Glomerular endothelial cell (primary cell): ENCODE data around the gene SNAP29. TPM values are rescaled to one million over a fixed set of nuclear protein-coding genes. Genes with fewer than 3 reads are reported as not detected.
A peak's percentile ranks its signal among the peaks of the same experiment; 100 is the strongest.

ENCODE experiments used
- DNase-seq: peaks from one replicate; pipeline ENCODE4 v3.0.0-alpha.2; 2011; ENCODE audit warnings: low read depth, low spot score; ENCODE audit errors: extremely low read depth
- total RNA-seq: library from RNA; depleted of rRNA; stranded (reverse); fragments of >200 nt; gene quantifications from 2 replicates; pipeline ENCODE4 v1.2.3, GENCODE V29; 2015

Gene SNAP29
- total RNA-seq, 1 donor from 2014 or later: 30.9 TPM

GRCh38 chr22:20865875-20866445, 7.2 kb downstream of the SNAP29 start:
- no peak for DNase-seq

DNA sequence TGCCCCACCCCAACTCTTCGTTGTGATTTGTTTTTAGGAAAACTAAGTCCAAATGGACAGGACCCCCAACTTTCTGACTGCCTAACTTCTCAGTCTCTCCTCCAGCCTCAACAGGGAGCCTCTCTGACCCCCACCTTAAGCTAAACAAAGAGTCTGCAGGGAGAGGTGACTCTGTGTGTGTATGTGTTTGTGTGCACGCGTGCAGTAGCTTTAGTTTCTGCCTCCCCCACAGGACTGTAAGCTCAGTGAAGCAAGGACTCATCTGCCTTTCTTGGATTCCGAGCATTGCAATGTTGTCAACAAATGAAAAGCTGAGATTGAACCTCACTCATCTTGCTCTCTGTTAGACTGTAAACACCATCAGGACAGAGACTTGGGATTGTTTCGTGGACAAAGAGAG, 7.9 kb downstream of the SNAP29 start:
- DNase-seq: no peak

DNA sequence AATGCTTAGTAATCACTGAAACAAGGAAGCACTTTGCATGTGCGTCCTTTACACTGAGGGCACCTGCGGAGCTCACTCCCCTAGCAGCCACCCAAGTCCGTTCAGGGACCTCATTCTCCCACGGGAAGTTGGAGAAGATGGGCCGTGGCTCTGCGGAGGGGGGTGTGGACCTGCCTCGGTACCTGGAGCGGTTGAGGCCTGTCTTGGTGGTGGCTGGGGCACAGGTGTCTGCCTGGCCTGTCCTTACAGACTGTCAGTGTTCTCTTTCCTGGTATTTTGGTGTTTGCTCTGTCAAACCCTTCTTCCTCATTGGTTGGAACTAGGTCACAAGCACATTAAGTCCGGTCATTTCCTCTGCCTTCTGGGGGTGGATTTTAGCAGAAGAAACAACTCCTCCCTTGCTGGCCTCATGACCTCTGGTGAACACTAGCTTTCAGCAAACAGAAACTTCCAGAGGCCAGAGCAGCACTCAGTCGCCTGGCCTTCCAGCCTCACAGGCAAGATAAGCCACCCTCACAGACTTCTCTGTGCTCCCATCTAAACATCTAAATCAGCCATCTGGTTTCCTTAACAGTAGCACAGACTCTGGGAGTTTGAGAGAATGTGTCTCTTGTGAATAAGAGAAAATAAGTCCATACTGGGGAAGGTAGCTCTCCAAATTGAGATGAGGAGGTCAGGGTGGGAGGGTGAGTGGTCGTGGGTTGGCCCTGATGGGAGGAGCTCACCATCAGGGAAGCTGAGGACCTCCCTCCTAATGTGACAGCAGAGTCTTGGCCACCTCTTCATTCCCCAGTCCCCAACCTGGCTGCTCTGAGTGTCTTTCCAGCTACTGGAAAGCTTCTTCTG, 8.6 kb downstream of the SNAP29 start:
- DNase-seq: no peak

- DNase-seq: no peak
Measured at GRCh38 chr22:20868025-20868962, 9.5 kb downstream of the SNAP29 start.

DNA sequence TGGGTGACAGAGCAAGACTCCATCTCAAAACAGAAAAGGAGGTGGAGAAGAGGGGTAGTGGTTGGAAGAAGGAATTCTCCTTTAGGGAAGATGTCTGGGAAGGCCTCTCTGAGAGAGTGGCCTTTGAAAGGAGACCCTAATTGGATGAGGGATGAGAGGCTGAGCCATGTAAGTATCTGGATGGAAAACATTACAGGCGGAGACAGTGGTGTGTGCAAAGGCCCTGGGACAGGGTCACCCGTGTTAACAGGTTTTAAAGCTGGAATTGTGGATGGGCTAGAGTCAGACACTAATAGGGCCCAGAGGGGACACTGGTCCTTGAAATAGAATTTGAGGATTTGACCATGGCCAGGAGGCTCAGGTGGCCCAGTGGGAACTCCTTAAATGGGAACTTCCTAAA, 10.4 kb downstream of the SNAP29 start:
- DNase-seq: no peak

DNA sequence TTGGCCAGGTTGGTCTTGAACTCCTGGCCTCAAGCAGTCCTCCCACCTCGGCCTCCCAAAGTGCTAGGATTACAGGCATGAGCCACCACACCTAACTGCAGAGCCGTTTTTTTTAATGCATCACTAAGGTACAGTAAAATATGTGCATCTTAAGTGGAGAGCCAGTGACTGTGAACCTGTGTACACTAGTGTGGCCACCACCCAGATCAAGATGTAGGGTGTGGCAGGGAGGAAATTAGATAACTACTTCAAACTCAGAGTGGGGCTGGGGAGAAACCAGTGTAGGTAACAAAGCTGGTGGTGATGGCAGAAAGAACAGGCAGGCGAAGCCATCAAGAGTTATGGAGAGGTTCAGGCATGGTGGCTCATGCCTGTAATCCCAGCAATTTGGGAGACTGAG, 14.4 kb downstream of the SNAP29 start:
- no peak for DNase-seq

DNA sequence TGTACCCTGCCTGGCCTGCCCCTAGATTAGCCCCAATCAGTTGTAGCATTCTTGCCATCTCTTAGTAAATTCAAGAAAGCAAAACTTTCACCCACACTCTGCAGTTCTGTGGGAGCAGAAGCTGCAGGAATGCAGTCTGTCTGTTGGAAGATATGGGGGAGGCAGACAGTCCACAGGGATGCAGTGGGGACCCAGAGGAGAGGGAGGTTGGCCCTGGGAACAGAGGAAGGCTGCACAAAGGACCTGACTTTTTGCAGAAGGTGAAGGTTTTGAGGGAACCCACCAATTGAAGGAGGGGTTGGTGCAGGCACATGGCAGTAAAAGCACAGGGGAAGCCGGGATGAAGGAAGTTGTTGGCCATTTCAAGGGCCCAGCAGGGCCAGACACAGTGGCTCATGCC, 16.5 kb downstream of the SNAP29 start:
- DNase-seq: no peak

DNA sequence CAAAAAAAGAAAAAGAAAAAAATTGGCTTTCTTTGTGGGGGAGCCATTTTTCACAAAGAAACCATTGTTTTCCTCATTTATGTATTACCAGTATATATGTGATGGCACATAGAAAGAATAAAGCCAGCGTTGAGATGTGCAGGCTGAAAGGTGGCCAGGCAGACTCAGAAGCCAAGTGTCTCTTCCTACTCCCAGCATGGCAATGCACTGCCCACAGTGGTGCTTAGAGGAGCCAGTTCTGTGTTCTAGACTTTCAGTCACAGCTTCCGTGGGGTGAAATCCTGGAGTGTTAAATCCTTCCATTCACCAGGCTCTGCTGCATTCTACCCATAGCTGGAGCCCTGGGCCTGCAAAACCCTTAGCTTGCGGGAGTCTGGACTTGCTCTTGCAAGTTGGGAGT, 18.9 kb downstream of the SNAP29 start:
- DNase-seq: no peak

DNA sequence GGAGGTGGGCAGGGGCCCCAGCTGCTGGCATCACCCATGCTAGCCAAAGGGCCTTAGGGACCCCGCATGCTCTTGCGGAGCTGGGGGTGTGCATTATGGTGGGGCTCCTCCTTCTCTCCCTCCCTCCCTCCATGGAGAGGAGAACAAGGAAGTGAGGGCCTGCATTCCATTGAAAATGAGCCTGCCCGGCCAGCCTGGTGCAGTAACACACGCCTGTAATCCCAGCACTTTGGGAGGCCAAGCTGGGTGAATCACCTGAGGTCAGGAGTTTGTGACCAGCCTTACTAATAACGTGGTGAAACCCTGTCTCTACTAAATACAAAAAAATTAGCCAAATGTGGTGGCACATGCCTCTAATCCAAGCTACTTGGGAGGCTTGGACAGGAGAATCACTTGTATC, 22.4 kb downstream of the SNAP29 start:
- no peak for DNase-seq

DNA sequence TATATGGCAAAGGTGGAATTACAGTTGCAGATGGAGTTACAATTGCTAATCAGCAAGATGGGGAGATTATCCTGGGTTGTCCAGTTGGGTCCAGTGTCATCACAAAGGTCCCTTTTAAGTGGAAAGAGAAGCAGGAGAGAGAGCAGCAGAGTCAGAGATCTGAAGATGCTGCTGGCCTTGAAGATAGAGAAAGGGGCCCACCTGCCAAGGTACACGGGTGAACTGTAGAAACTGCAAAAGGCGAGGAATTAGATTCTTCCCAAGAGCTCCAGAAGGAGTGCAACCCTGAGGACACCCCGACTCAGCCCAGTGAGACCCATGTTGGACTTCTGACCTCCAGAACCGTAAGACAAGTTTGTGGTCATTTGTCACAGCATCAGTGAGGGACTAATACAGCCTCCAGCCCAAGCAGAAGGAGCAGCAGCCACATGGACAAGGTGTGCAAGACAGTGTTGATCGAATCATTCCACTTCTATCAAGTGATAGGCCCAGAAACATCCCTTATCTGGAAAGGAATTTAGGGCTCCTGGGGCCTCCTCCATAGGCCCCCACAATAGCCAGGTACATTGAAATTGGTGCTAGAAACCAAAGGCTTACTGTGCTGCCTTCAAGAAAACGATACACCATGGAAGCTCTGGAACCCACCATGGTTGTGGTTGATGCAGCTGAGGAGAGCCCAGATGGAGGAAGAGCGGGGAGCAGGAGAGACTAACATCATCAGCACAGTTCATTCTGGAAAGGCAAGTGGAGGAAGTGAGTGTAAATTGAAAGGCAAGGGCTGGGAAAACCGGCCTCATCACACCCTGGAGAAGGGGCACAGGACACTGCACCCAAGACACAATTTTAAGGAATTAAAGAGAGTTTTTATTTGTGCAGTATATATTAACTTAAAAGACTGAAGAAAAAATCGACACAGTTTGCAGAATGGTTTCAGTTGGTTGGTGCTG, 23.3 kb downstream of the SNAP29 start:
- no peak for DNase-seq

DNA sequence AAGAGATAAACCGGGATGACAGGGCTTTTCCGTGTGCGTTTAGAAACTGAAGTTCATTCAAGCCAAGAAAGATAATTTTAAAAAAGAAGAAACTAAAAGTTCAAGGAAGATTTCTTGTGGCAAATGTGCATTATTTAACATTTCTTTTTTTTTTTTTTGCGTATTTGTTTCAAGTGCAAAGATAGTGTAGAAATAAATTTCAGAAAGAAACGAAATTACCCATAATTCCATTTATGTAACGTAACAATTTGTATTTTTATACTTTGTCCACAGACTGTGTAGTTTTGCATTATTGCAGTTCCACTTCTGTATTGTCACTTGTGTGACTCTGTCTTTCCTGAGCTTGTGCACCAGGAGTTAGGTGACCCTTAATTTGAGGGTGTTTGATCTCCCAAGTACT, 24.0 kb downstream of the SNAP29 start:
- DNase-seq: no peak

GRCh38 chr22:20884454-20884853, 25.6 kb downstream of the SNAP29 start:
- DNase-seq: no peak

GRCh38 chr22:20885017-20885556, 26.3 kb downstream of the SNAP29 start:
- DNase-seq: no peak

GRCh38 chr22:20885557-20886323, 26.9 kb downstream of the SNAP29 start:
- peak; percentile 29 for DNase-seq

DNA sequence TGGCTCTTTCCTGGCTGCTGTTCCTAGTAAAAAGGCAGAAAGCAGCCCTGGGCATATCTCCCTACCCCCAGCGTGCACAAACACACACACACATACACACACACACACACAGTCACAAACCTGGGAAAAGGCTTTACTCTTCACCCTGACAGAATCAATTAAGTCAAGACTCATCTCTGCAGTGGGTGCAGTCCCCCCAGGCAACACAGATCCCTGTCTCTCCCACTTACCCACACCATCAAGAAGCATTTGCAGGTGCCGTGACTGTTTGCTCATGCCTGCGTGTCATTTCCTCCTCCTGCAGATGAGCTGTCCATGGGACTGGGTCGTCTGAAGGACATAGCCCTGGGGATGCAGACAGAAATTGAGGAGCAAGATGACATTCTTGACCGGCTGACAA, 28.6 kb downstream of the SNAP29 start:
- DNase-seq: no peak

DNA sequence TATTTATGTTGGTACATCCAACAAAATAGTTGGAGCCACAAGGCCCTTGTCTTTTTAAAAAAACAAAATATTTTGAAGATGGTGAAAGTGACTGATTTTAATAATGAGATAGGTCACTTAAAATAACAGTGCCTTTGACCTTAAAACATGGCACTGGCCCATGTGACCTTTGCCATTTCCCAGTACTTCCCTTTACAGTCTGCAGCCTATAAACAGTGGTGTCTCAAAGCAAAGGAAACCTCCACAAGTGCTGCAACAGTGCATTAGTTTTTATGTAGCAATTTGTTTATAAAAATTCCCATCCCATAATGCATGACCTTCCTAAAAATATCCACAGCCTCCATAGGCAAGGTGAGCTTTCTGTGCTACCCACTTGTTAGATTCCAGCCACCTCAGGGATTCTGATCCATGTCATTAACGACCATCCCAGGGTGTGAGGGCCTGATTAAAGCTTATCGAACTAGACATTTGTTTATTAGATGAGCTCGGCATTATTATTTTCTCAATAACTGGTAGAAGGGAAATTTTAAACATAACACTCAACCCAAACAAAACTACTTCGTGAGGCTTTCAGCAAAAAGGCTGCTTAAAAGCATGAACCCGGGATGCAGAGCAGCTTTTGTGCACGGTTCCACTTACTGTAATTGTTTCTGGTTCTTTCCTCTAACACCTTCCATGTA, 30.4 kb downstream of the SNAP29 start:
- DNase-seq: no peak

- no peak for DNase-seq
Measured at GRCh38 chr22:20889904-20890540, 31.2 kb downstream of the SNAP29 start.

DNA sequence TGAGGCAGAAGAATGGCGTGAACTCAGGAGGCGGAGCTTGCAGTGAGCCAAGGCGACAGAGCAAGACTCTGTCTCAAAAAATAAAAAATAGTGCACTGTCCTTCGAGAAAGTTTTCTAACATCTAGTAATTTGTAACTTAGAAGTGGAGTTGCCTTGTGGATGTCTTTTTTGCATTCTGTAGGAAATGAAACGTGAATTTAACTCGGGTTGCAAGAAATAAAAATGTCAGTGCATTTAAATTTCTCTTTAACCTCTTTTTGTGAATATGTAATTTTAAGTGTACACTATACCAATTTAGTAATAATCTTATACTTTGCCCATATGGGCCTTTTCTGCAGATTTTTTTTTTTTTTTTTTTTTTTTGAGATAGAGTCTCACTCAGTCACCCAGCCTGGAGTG, 32.2 kb downstream of the SNAP29 start:
- no peak for DNase-seq
